C4-2B (cell line): ENCODE data around the gene NIPSNAP3A.
A peak's percentile ranks its signal among the peaks of the same experiment; 100 is the strongest.

Experiments used
- H3K27ac ChIP-seq: fragments of 450-650 bp; 2 replicates; pipeline ENCODE4 v1.5.1; 2017
- ZFX ChIP-seq: fragments of 450-650 bp; IDR thresholded peaks from 2 replicates; pipeline ENCODE4 v1.6.1; 2017
- TF ChIP-seq, protein P1 (sequence below): fragments of 450-650 bp; conservative IDR thresholded peaks from 2 replicates; pipeline ENCODE4 v1.5.1; 2017; ENCODE audit warnings: mild to moderate bottlenecking

The NIPSNAP3A gene

GRCh38 chr9:104745852-104746251, 1.6 kb upstream of the NIPSNAP3A start:
- no peak for TF ChIP-seq ZFX
- TF ChIP-seq, protein P1, sequence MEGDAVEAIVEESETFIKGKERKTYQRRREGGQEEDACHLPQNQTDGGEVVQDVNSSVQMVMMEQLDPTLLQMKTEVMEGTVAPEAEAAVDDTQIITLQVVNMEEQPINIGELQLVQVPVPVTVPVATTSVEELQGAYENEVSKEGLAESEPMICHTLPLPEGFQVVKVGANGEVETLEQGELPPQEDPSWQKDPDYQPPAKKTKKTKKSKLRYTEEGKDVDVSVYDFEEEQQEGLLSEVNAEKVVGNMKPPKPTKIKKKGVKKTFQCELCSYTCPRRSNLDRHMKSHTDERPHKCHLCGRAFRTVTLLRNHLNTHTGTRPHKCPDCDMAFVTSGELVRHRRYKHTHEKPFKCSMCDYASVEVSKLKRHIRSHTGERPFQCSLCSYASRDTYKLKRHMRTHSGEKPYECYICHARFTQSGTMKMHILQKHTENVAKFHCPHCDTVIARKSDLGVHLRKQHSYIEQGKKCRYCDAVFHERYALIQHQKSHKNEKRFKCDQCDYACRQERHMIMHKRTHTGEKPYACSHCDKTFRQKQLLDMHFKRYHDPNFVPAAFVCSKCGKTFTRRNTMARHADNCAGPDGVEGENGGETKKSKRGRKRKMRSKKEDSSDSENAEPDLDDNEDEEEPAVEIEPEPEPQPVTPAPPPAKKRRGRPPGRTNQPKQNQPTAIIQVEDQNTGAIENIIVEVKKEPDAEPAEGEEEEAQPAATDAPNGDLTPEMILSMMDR = no peak
- H3K27ac ChIP-seq = no peak overlapping the region

DNA sequence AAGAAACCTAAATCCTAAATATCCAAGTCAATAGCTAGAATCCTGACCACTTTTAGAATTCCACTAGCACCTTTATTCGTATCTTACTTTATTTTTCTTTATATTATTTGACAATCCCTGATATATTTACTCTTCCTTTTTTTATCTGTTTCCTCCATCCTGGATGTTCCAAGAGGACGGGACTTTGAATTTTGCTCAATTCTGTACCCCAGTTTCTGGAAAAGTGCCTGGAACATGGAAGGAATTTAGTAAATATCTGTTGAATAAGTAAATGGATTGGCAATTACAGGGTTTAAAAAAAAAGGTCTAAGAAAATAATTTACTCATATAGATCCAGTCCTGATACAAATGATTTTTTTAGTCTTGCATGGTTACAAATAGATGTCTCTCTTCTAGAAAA, 1.2 kb upstream of the NIPSNAP3A start:
- no peak overlapping the region for H3K27ac ChIP-seq
- TF ChIP-seq, protein P1 = no peak
- no peak for TF ChIP-seq ZFX

GRCh38 chr9:104746798-104747197, 685 bp upstream of the NIPSNAP3A start:
- TF ChIP-seq, protein P1 = no peak
- no peak for TF ChIP-seq ZFX
- H3K27ac ChIP-seq = no peak overlapping the region

- no peak for TF ChIP-seq ZFX
- TF ChIP-seq, protein P1 = no peak
- peak overlapping the region; percentile 90 for H3K27ac ChIP-seq
These were observed 278 bp upstream of the NIPSNAP3A start for GRCh38 chr9:104747245-104747564.

DNA sequence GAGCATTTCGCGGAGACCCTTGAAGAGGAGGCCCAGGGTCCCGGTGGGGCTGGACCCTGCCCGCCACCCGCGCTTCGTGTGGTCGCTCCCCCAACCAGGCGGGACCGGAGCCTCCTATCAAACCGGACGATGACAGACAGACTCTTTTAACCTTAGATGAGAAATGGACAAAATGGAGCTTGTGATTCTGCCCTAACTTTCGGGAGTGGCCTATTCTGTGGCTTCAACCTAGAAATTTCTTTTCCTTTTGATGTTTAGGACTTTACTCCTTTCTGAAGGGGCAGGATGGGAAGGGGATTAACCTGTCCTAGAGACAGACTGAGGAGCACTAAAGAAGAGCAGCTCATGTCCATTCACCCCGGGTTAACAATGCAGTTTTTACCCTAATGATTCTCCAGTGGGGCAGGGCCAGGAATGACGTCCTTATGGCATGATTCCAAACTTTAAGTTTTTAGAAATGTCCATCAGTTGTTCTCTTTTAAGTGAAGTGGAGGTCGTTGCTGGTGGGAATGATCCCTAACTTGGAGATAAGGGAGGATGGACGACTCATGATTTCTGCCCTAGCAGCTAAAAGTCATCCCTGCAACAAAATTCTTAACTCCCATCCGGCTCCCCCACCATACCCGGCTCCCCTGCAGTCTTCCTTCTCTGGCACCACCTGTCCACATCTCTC, 1.0 kb downstream of the NIPSNAP3A start:
- TF ChIP-seq ZFX = no peak
- TF ChIP-seq, protein P1 = no peak
- H3K27ac ChIP-seq = peak overlapping the region; percentile 90

- TF ChIP-seq, protein P1 = no peak
- TF ChIP-seq ZFX = no peak
- no peak overlapping the region for H3K27ac ChIP-seq
These were observed 2.8 kb downstream of the NIPSNAP3A start for GRCh38 chr9:104750185-104750767.

DNA sequence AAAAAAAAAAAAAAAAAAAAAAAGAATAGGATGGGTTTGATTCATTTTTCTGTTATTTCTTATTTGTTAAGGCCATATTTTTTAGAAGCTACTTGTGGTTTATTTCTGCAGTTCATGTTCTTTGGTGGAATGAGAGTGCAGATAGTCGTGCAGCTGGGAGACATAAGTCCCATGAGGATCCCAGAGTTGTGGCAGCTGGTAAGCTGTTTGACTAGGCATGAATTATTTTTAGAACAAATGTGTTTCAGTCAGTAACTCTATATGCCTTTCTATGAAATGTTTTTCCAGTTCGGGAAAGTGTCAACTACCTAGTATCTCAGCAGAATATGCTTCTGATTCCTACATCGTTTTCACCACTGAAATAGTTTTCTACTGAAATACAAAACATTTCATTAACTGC, 11.5 kb downstream of the NIPSNAP3A start:
- no peak overlapping the region for H3K27ac ChIP-seq
- no peak for TF ChIP-seq ZFX
- TF ChIP-seq, protein P1 = no peak
